Measurements from ENCODE around the gene P2RY14. TPM values are rescaled to one million over a fixed set of nuclear protein-coding genes. Genes with fewer than 3 reads are reported as not detected.

Gene P2RY14
- total and polyA plus RNA-seq, 2 of the 13 experiments (the other 11 are each of a cell fraction or from before 2014, with no cell fraction given): not detected

DNA sequence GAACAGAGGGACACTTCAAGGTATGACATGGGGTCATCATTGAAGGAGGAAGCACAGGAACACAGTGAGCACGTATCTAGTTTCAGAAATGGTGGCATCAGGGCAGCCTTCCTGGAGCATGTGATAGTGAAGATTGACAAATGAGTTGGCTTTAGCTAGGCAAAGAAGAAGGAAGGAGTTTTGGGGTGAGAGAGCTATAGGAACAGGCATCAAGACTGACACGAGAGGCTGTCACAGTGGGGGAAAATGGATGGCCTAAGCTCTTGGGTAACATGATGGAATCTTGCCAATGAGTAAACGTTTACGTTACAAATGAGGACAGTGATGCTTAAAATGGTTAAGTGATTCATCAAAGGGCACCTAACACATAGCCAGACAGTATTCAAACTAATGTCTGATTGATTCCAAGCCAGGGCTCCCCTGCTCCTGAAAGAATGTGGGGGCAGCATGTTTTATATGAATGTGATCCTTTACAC is 52.2 kb downstream of the P2RY14 start (continued):
- TF ChIP-seq, protein P1, sequence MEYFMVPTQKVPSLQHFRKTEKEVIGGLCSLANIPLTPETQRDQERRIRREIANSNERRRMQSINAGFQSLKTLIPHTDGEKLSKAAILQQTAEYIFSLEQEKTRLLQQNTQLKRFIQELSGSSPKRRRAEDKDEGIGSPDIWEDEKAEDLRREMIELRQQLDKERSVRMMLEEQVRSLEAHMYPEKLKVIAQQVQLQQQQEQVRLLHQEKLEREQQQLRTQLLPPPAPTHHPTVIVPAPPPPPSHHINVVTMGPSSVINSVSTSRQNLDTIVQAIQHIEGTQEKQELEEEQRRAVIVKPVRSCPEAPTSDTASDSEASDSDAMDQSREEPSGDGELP (IDR thresholded peaks at IDR 0.05; ENCODE audit: borderline replicate concordance, low read depth): no peak
- TF ChIP-seq, protein P2, sequence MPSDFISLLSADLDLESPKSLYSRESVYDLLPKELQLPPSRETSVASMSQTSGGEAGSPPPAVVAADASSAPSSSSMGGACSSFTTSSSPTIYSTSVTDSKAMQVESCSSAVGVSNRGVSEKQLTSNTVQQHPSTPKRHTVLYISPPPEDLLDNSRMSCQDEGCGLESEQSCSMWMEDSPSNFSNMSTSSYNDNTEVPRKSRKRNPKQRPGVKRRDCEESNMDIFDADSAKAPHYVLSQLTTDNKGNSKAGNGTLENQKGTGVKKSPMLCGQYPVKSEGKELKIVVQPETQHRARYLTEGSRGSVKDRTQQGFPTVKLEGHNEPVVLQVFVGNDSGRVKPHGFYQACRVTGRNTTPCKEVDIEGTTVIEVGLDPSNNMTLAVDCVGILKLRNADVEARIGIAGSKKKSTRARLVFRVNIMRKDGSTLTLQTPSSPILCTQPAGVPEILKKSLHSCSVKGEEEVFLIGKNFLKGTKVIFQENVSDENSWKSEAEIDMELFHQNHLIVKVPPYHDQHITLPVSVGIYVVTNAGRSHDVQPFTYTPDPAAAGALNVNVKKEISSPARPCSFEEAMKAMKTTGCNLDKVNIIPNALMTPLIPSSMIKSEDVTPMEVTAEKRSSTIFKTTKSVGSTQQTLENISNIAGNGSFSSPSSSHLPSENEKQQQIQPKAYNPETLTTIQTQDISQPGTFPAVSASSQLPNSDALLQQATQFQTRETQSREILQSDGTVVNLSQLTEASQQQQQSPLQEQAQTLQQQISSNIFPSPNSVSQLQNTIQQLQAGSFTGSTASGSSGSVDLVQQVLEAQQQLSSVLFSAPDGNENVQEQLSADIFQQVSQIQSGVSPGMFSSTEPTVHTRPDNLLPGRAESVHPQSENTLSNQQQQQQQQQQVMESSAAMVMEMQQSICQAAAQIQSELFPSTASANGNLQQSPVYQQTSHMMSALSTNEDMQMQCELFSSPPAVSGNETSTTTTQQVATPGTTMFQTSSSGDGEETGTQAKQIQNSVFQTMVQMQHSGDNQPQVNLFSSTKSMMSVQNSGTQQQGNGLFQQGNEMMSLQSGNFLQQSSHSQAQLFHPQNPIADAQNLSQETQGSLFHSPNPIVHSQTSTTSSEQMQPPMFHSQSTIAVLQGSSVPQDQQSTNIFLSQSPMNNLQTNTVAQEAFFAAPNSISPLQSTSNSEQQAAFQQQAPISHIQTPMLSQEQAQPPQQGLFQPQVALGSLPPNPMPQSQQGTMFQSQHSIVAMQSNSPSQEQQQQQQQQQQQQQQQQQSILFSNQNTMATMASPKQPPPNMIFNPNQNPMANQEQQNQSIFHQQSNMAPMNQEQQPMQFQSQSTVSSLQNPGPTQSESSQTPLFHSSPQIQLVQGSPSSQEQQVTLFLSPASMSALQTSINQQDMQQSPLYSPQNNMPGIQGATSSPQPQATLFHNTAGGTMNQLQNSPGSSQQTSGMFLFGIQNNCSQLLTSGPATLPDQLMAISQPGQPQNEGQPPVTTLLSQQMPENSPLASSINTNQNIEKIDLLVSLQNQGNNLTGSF (CRISPR knock-in tag; IDR thresholded peaks at IDR 0.05): no peak
- TF ChIP-seq, protein P3, sequence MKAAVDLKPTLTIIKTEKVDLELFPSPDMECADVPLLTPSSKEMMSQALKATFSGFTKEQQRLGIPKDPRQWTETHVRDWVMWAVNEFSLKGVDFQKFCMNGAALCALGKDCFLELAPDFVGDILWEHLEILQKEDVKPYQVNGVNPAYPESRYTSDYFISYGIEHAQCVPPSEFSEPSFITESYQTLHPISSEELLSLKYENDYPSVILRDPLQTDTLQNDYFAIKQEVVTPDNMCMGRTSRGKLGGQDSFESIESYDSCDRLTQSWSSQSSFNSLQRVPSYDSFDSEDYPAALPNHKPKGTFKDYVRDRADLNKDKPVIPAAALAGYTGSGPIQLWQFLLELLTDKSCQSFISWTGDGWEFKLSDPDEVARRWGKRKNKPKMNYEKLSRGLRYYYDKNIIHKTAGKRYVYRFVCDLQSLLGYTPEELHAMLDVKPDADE (CRISPR knock-in tag; IDR thresholded peaks at IDR 0.05): no peak
- TF ChIP-seq ZNF232 (CRISPR knock-in tag; IDR thresholded peaks at IDR 0.05; ENCODE audit: borderline replicate concordance) (no peak), ZNF564 (CRISPR knock-in tag; IDR thresholded peaks at IDR 0.05) (no peak), ZSCAN20 (CRISPR knock-in tag; IDR thresholded peaks at IDR 0.05; ENCODE audit: borderline replicate concordance) (no peak), NCOA2 (CRISPR knock-in tag; IDR thresholded peaks at IDR 0.05) (no peak), CEBPG (CRISPR knock-in tag; IDR thresholded peaks at IDR 0.05) (peak; percentile 64; the same call in 1 of the 2 replicates), BORCS8-MEF2B (CRISPR knock-in tag; IDR thresholded peaks at IDR 0.05) (no peak), CBFB (CRISPR knock-in tag; IDR thresholded peaks at IDR 0.05) (no peak), ZNF10 (CRISPR knock-in tag; IDR thresholded peaks at IDR 0.05; ENCODE audit: borderline replicate concordance, low read depth) (no peak), FOSL1 (CRISPR knock-in tag; IDR thresholded peaks at IDR 0.05; ENCODE audit: borderline replicate concordance) (no peak)
- TF ChIP-seq, protein P4, sequence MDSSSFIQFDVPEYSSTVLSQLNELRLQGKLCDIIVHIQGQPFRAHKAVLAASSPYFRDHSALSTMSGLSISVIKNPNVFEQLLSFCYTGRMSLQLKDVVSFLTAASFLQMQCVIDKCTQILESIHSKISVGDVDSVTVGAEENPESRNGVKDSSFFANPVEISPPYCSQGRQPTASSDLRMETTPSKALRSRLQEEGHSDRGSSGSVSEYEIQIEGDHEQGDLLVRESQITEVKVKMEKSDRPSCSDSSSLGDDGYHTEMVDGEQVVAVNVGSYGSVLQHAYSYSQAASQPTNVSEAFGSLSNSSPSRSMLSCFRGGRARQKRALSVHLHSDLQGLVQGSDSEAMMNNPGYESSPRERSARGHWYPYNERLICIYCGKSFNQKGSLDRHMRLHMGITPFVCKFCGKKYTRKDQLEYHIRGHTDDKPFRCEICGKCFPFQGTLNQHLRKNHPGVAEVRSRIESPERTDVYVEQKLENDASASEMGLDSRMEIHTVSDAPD (CRISPR knock-in tag; IDR thresholded peaks at IDR 0.05): no peak

Measured in HepG2 (cell line).